K562 (cell line): ENCODE data around the gene ADAMTS14. TPM values are rescaled to one million over a fixed set of nuclear protein-coding genes. Genes with fewer than 3 reads are reported as not detected.
"Not testable (repeated sequence)": the region's sequence is repeated elsewhere in the genome, so short reads cannot be mapped to it uniquely, and the experiment has no call there.

Experiments
- ATAC-seq: fragments of 200-7000 bp; cut with Tn5 transposase; 3 replicates; pipeline ENCODE4 v1.9.1; 2020; ENCODE audit warnings: moderate library complexity
- BruUV-seq: library from RNA; stranded (reverse); fragments of 400-500 nt; replicated peaks from 2 replicates; lab custom pipeline; 2021; lab: Mats Ljungman, UMichigan
- CTCF ChIA-PET: fragments of 300-600 bp; formaldehyde crosslinking; extraction: SDS; loops from one replicate; lab custom pipeline; 2021; ENCODE audit warnings: low intra/inter-chr PET ratio; lab: Yijun Ruan, JAX
- POLR2A ChIA-PET: fragments of 300-600, 350-650 bp; sonication (Branson Sonifier 250); formaldehyde crosslinking; extraction: SDS; loops from one replicate; lab custom pipeline; 2021; ENCODE audit warnings: antibody characterized with exemption, inconsistent platforms; lab: Yijun Ruan, JAX
- DNase-seq, 4 experiments: peaks; one replicate each; pipeline versions ENCODE4 v3.0.0 to v3.0.0-alpha.2; 2011 to 2018; ENCODE audit warnings: low spot score in 3 of 4, mixed read lengths in 3 of 4; ENCODE audit errors: extremely low read depth in 1 of 4
- FAIRE-seq: peaks from 2 replicates; lab custom pipeline; 2011; peaks lifted over from hg19 to GRCh38; lab: Jason Lieb, UNC
- H2AFZ ChIP-seq: 2 replicates; pipeline ENCODE4 v1.6.0; 2011; ENCODE audit warnings: low read depth, low read length, control low read depth, inconsistent platforms
- H3K27ac ChIP-seq: fragments of 200-600 bp; 3 replicates; pipeline ENCODE4 v1.8.0; 2011; ENCODE audit warnings: low read depth, mild to moderate bottlenecking, control low read depth, inconsistent platforms, low read length, moderate library complexity, mixed read lengths; ENCODE audit errors: extremely low read depth
- H3K27me3 ChIP-seq, 2 experiments: fragments of 300-600 bp in 1 of 2; 2 replicates in 1 of 2; 3 replicates in 1 of 2; pipeline versions ENCODE4 v1.6.0 to v1.8.0; 2011; ENCODE audit warnings: inconsistent platforms in 2 of 2, low read length in 2 of 2, mild to moderate bottlenecking in 1 of 2, mixed read lengths in 1 of 2, moderate library complexity in 1 of 2; ENCODE audit not compliant: control insufficient read depth in 2 of 2, insufficient read depth in 2 of 2
- H3K36me3 ChIP-seq: fragments of 300-600 bp; 3 replicates; pipeline ENCODE4 v1.8.0; 2011; ENCODE audit warnings: mild to moderate bottlenecking, low read length, inconsistent platforms; ENCODE audit not compliant: control insufficient read depth, insufficient read depth
- H3K4me1 ChIP-seq, 2 experiments: fragments of 200-600 bp in 1 of 2; replicated peaks in 1 of 2; 2 replicates in 1 of 2; 3 replicates in 1 of 2; pipeline versions ENCODE4 v1.5.1 to v1.8.0; 2011; ENCODE audit warnings: inconsistent platforms in 2 of 2, low read length in 2 of 2, mild to moderate bottlenecking in 1 of 2, mixed read lengths in 1 of 2, moderate library complexity in 1 of 2; ENCODE audit not compliant: control insufficient read depth in 2 of 2, insufficient read depth in 2 of 2
- H3K4me2 ChIP-seq: 2 replicates; pipeline ENCODE4 v1.6.1; 2011; ENCODE audit warnings: low read length, control low read depth, inconsistent platforms, mixed read lengths; ENCODE audit not compliant: insufficient read depth
- H3K4me3 ChIP-seq: fragments of 200-600 bp; sonication (generic), shearing (Covaris generic); 2 replicates; pipeline ENCODE4 v1.5.1; 2016; ENCODE audit warnings: control low read depth, inconsistent platforms
- H3K79me2 ChIP-seq: fragments of 200-600 bp; 3 replicates; pipeline ENCODE4 v1.8.0; 2011; ENCODE audit warnings: low read length, inconsistent platforms; ENCODE audit not compliant: control insufficient read depth, insufficient read depth
- H3K9ac ChIP-seq, 2 experiments: 2 replicates each; pipeline versions ENCODE4 v1.6.0 to v1.6.1; 2011; ENCODE audit warnings: low read depth in 2 of 2, low read length in 2 of 2, control low read depth in 1 of 2, inconsistent platforms in 1 of 2, mild to moderate bottlenecking in 1 of 2, mixed read lengths in 1 of 2; ENCODE audit not compliant: insufficient read depth in 1 of 2
- H3K9me1 ChIP-seq: one replicate; pipeline ENCODE4 v1.6.0; 2011; ENCODE audit warnings: inconsistent platforms, mild to moderate bottlenecking, low read length, moderate library complexity; ENCODE audit not compliant: control insufficient read depth, insufficient read depth
- H3K9me3 ChIP-seq: replicated peaks from 2 replicates; pipeline ENCODE4 v1.5.1; 2011; ENCODE audit warnings: low read depth, low read length, inconsistent platforms; ENCODE audit not compliant: control insufficient read depth, insufficient read depth
- H4K20me1 ChIP-seq: replicated peaks from 2 replicates; pipeline ENCODE4 v1.6.1; 2011; ENCODE audit warnings: low read length, inconsistent platforms, mixed read lengths; ENCODE audit not compliant: control insufficient read depth, insufficient read depth
- BCOR ChIP-seq: fragments of 450-650 bp; IDR thresholded peaks from 2 replicates; pipeline ENCODE4 v1.6.1; 2016
- KDM1A ChIP-seq, 2 experiments: fragments of 450-650 bp; IDR thresholded peaks; 2 replicates each; pipeline ENCODE4 v1.6.1; 2016; ENCODE audit warnings: mild to moderate bottlenecking in 2 of 2
- NFIC ChIP-seq: fragments of 450-650 bp; IDR thresholded peaks from 2 replicates; pipeline ENCODE4 v1.6.1; 2017; ENCODE audit warnings: mild to moderate bottlenecking, inconsistent platforms
- SMARCA5 ChIP-seq: fragments of 450-650 bp; IDR thresholded peaks from 2 replicates; pipeline ENCODE4 v1.6.1; 2016
- ZNF146 ChIP-seq: IDR thresholded peaks from one replicate; pipeline ENCODE4 v1.6.1; 2018; ENCODE audit warnings: missing compliant biosample characterization; ENCODE audit not compliant: unreplicated experiment
- ZNF184 ChIP-seq: sonication (generic); formaldehyde crosslinking; IDR thresholded peaks from 2 replicates; pipeline ENCODE4 v1.5.0; 2020; ENCODE audit warnings: missing genetic modification reagents
- ZNF764 ChIP-seq: fragments of 250-450 bp; sonication (Bioruptor Pico); IDR thresholded peaks from 2 replicates; pipeline ENCODE4 v1.4.0; 2020; ENCODE audit warnings: low read depth, mild to moderate bottlenecking, moderate library complexity
- WGBS: fragments of 100-300 bp; shearing (Covaris generic); methylation state at CpG from one replicate; pipeline ENCODE4 v1.1.6; 2016; ENCODE audit warnings: low coverage, mixed read lengths; ENCODE audit not compliant: insufficient coverage; ENCODE audit errors: missing lambda C conversion rate; 5-methylcytosine and 5-hydroxymethylcytosine counted together
- in situ Hi-C: fragments of 300-500 bp; cut with MboI; formaldehyde crosslinking; loops from 4 replicates; pipeline ENCODE4 v1.15.0; 2018; ENCODE audit warnings: inconsistent platforms, mixed read lengths
- intact Hi-C: fragments of 100-400 bp; cut with micrococcal nuclease; formaldehyde crosslinking; loops from 2 replicates; pipeline ENCODE4 v1.14.2; 2022
- polyA plus RNA-seq, 8 experiments: library from polyadenylated mRNA; depleted of rRNA in 4 of 8; stranded (reverse) in 5 of 8; unstranded in 3 of 8; fragments of >200 nt; fragmentation: Nextera tagmentation in 2 of 8; fragmentation: Illumina TruSeq in 1 of 8; extraction: Ambion mirVana in 2 of 8; extraction: Trizol in 1 of 8; gene quantifications; 2 replicates each; pipeline versions ENCODE4 v1.2.1 to v1.2.3, GENCODE V29; 2011 to 2014; ENCODE audit warnings: inconsistent platforms in 1 of 8, missing spikeins in 1 of 8
- total RNA-seq, 7 experiments: library from RNA; depleted of rRNA in 6 of 7; stranded (reverse); fragments of >200 nt in 6 of 7; fragmentation: Illumina TruSeq in 2 of 7; extraction: Trizol in 2 of 7; gene quantifications; 2 replicates each; pipeline versions ENCODE4 v1.2.1 to v1.2.3, GENCODE V29; 2011 to 2021; ENCODE audit warnings: low replicate concordance in 1 of 7
- TF ChIP-seq, protein P1 (sequence below), 2 experiments: fragments of 450-650 bp; IDR thresholded peaks; 2 replicates each; pipeline ENCODE4 v1.6.1; 2018; ENCODE audit warnings: mild to moderate bottlenecking in 2 of 2, low read depth in 1 of 2; ENCODE audit not compliant: partially characterized antibody in 2 of 2

Gene ADAMTS14
- total and polyA plus RNA-seq, 9 of the 15 experiments (the other 6 are each of a cell fraction or from before 2014, with no cell fraction given), result 0.04 to 37.4 (median 15.9) TPM

DNA sequence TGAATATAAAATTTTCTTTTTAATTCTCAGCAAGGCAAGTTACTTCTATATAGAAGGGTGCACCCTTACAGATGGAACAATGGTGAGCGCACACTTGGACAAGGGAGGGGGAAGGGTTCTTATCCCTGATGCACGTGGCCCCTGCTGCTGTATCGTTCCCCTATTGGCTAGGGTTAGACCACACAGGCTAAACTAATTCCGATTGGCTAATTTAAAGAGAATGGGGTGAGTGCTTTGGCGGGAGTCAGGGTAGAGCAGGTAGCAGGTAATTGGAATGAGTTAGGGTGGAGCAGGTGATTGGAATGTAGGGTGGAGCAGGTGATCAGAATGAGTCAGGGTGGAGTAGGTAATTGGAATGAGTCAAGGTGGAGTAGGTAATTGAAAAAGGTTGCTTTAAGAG is 37.8 kb upstream of the ADAMTS14 start:
- DNase-seq, result not testable (repeated sequence)

DNA sequence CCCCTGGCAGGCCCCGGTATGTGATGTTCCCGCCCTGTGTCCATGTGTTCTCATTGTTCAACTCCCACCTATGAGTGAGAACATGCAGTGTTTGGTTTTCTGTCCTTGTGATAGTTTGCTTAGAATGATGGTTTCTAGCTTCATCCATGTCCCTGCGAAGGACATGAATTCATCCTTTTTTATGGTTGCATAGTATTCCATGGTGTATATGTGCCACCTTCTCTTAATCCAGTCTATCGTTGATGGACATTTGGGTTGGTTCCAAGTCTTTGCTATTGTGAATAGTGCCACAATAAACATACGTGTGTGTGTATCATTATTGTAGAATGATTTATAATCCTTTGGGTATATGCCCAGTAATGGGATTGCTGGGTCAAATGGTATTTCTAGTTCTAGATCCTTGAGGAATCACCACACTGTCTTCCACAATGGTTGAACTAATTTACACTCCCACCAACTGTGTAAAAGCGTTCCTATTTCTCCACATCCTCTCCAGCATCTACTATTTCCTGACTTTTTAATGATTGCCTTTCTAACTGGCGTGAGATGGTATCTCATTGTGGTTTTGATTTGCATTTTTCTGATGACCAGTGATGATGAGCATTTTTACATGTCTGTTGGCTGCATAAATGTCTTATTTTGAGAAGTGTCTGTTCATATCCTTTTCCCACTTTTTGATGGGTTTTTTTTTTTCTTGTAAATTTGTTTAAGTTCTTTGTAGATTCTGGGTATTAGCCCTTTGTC is 32.5 kb upstream of the ADAMTS14 start:
- DNase-seq, H3K27me3 ChIP-seq, H4K20me1 ChIP-seq, in situ Hi-C loops, H3K4me2 ChIP-seq, H3K9me1 ChIP-seq, H3K9me3 ChIP-seq, H3K4me3 ChIP-seq, H3K9ac ChIP-seq, intact Hi-C loops, H3K4me1 ChIP-seq, FAIRE-seq, H3K36me3 ChIP-seq, POLR2A ChIA-PET, H2AFZ ChIP-seq, CTCF ChIA-PET, H3K79me2 ChIP-seq, ATAC-seq, BruUV-seq, H3K27ac ChIP-seq: not testable (repeated sequence)
- 60% methylated on average over 7 of the region's 7 CpGs for WGBS
- TF ChIP-seq KDM1A (IDR thresholded peaks at IDR 0.05) (0 out of 4 replicates have a peak, but pooled peaks of 1 of the 2 experiments have one; percentile 10), ZNF146 (peak; percentile 95), NFIC (peak; percentile 14; the same call in 1 of the 2 replicates), ZNF764 (CRISPR knock-in tag) (peak; percentile 24; the same call in 1 of the 2 replicates), SMARCA5 (0 out of 2 replicates have a peak, but pooled peaks have one; percentile 47), BCOR (peak; percentile 76), ZNF184 (peak; percentile 82)
- TF ChIP-seq, protein P1, sequence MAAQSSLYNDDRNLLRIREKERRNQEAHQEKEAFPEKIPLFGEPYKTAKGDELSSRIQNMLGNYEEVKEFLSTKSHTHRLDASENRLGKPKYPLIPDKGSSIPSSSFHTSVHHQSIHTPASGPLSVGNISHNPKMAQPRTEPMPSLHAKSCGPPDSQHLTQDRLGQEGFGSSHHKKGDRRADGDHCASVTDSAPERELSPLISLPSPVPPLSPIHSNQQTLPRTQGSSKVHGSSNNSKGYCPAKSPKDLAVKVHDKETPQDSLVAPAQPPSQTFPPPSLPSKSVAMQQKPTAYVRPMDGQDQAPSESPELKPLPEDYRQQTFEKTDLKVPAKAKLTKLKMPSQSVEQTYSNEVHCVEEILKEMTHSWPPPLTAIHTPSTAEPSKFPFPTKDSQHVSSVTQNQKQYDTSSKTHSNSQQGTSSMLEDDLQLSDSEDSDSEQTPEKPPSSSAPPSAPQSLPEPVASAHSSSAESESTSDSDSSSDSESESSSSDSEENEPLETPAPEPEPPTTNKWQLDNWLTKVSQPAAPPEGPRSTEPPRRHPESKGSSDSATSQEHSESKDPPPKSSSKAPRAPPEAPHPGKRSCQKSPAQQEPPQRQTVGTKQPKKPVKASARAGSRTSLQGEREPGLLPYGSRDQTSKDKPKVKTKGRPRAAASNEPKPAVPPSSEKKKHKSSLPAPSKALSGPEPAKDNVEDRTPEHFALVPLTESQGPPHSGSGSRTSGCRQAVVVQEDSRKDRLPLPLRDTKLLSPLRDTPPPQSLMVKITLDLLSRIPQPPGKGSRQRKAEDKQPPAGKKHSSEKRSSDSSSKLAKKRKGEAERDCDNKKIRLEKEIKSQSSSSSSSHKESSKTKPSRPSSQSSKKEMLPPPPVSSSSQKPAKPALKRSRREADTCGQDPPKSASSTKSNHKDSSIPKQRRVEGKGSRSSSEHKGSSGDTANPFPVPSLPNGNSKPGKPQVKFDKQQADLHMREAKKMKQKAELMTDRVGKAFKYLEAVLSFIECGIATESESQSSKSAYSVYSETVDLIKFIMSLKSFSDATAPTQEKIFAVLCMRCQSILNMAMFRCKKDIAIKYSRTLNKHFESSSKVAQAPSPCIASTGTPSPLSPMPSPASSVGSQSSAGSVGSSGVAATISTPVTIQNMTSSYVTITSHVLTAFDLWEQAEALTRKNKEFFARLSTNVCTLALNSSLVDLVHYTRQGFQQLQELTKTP (IDR thresholded peaks at IDR 0.05; ENCODE audit: low read depth in 1 of 2, partially characterized antibody in 2 of 2), result peak in 1 of 2 experiments; percentile 89

More for the DNA sequence above, 37.8 kb upstream of the ADAMTS14 start:
- H3K4me3 ChIP-seq, POLR2A ChIA-PET, H3K27ac ChIP-seq, H3K36me3 ChIP-seq, H3K9me1 ChIP-seq, H3K27me3 ChIP-seq, H4K20me1 ChIP-seq, FAIRE-seq, CTCF ChIA-PET, H3K79me2 ChIP-seq, BruUV-seq, H2AFZ ChIP-seq, in situ Hi-C loops, H3K4me2 ChIP-seq, ATAC-seq, intact Hi-C loops, H3K9me3 ChIP-seq, H3K9ac ChIP-seq: not testable (repeated sequence)
- WGBS, result 82% methylated on average over 5 of the region's 5 CpGs
- H3K4me1 ChIP-seq, result peaks cover 6 to 11% of the 10 kb centered on the region in 2 experiments; a peak in 4 of 5 replicates
